ENCODE measurements around the gene CLDND2. TPM values are rescaled to one million over a fixed set of nuclear protein-coding genes. Genes with fewer than 3 reads are reported as not detected.
A peak's percentile ranks its signal among the peaks of the same experiment; 100 is the strongest.

The CLDND2 gene
- polyA plus RNA-seq, 12 donors: 0.53 to 1.9 (median 0.90) TPM; not detected in 3

- no peak for DNase-seq
Observed at GRCh38 chr19:51382004-51382403, 13.2 kb upstream of the CLDND2 start.

- no peak for DNase-seq
Observed at GRCh38 chr19:51380379-51380778, 11.6 kb upstream of the CLDND2 start.

GRCh38 chr19:51377422-51377821, 8.6 kb upstream of the CLDND2 start:
- no peak for DNase-seq

DNA sequence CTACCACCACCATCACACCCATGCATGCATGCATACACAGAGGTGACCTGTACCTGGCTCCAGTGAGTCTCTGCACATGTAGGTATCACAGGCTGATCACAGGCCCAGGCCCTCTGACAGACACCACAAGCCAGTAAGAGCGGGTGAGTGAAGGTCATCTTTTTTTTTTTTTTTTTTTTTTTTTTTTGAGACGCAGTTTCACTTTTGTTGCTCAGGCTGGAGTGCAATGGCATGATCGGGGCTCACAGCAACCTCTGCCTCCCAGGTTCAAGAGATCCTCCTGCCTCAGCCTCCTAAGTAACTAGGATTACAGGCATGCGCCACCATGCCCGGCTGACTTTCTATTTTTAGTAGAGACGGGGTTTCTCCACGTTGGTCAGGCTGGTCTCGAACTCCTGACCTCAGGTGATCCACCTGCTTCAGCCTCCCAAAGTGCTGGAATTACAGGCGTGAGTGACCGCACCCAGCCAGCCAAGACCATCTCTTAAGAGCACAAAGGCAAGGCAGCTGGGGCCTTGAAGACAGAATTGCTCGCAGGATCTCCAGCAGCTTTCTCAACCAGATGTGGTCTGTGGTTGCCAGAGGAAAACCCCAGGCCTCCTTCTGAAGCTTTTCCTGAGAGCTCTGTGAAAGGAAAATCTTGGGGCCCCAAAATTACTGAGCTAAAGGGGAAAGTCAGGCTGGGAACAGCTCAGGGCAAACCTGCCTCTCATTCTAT, 6.9 kb upstream of the CLDND2 start:
- DNase-seq: no peak

DNA sequence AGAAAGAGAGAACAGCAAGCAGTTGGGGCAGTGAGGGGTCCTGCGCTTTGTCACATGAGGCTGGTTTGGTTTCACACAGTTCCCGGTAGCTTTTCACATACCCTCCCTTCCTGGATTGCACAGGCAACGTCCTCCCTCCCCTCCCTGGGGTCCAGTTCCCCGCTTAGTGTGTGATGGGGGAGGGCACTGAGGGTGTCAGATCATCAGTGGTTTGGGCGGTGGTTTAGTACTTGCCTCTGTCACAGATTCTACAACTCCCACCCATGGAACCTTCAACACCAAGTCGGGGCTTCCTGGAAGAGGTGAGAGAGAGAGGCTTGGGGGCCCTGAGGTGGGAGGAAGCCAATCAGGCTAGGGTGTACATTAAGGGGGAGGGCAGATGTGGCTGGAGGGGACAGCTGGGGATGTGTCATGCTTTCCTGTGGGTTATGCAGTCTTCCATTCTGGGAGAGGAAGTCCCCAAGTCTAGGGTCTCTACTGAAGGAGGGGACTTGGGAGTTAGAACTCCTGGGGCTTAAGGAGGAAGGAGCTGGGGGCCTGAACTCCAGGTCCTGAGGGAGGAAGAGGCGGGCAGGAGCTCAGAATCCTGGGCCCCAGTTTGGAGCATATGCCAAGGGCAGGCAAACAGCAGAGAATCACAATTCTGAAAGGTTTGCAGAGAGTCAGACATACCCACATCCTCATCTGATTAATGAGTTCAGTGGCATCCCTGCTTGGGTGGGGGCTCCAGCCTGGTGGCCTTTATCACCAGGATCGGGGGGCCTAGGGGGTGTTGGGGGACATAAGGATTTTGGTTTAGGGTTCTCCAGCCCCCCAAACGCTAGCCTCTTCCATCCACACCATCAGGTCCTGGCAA, 4.1 kb upstream of the CLDND2 start, which contains the start of gene NKG7:
Gene NKG7, minus strand, starts transcription at position 6 of the 856 bp plus-strand sequence. CDS start 119 bp downstream, outside the sequence.
- no peak for DNase-seq

- DNase-seq: no peak
Observed at GRCh38 chr19:51372021-51372648, 3.3 kb upstream of the CLDND2 start.

DNA sequence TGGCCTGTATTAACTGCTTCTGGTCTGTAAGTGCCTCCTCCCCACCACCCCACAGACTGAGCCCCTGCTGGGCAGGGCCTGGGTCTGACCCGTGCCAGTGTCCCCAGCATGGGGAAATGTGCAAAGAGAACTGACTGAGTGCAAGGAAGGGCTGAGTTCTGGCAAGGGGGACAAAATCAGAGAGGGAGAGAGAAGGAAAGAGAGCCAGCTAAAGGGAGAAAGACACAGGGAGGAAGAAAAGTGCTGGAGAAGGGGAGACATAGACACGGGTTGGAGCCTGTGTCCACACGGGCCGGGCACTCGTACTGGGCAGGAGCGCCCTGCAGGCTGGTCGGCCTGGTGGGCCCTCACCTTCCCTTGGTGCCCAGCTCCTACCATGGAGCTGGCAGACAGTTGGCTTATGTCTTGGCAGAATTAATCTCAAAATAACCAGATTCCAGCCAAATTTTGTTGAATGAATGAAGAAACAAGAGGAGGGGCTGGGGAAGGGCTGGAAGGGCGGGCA, 2.4 kb upstream of the CLDND2 start:
- no peak for DNase-seq

DNA sequence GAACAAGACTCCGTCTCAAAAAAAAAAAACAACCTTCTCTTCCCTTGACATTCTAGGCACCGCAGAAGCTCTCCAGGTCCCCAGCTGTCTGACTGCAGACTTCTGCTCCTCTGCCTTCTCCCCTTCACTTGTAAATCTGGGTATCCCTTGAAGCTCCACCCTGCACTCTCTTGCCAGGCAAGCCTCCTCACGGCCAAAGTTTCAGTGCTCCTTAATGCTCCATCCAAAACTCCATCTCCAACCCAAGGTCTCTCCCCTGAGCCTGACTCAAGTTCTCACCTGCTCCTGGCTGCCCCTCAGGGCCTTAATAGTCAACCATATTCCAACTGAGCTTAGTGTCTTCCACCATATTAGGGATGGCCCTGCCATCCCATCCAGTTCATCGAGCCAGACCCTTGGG, 1.4 kb upstream of the CLDND2 start:
- DNase-seq: no peak

- peak; percentile 99 for DNase-seq
Observed at GRCh38 chr19:51367565-51368365, 1.0 kb downstream of the CLDND2 start.

DNA sequence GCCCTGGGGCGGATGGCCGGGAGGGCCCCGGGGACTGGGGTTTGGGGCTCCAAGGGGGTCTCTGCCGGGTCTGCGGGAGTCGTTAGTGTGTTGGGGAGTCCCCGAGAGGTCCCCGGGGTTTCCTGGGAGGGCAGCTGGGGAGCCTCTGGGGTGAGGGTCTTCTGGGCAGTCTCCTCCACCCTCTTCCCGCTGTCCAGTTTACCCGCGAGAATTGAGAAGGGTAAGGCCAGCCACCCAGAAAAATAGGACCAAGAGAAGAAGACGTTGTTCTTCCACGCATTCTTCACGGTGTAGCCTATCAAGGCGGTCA, 1.6 kb downstream of the CLDND2 start:
- DNase-seq: no peak

DNA sequence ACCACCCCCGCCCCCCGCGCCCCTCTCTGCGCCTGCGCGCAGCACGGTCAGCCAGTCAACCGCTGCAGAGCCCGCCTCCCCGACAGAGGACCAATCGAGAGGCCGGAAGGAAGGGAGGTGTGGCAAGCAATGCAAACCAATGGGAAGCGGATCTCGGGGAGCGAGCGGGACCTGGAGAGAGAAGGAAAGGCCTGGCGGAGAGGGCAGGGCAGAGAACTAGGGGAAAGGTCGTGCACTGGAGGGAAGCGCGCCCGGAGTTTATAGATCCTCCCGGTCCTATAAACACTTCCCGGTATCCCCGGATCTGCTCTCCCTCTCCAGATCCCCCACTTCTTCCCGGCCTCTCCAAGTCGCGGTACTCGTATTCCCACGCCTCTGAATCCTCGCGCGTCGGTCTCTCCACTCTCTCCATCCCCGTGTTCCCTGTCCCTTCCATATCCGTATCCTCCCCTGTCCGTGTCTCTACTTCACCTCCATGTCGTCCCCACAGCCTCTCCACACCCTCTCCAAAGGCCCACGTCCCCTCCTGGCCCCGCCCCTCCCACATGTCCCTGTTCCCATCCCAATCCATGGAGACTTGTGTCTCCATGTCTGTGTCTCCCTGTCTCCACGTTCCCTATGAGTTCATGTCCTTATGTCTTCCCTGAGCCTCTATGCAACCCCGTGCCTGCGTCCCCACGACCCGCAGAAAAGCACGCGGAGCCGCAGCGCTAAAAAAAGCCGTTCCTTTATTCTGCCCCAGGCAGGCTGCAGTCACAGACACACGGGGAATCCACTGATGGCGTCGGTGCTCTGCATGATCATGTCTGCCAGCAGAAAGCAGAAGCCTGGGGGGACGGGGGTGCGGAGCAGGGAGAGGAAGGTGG, 2.2 kb downstream of the CLDND2 start:
- DNase-seq: peak; percentile 97

- peak; percentile 25 for DNase-seq
Observed at GRCh38 chr19:51365965-51366388, 2.8 kb downstream of the CLDND2 start, which contains the start of gene ETFB. TSS of gene ETFB (minus strand) at chr19:51366388. CDS start at chr19:51366326, 62 bp downstream.

DNA sequence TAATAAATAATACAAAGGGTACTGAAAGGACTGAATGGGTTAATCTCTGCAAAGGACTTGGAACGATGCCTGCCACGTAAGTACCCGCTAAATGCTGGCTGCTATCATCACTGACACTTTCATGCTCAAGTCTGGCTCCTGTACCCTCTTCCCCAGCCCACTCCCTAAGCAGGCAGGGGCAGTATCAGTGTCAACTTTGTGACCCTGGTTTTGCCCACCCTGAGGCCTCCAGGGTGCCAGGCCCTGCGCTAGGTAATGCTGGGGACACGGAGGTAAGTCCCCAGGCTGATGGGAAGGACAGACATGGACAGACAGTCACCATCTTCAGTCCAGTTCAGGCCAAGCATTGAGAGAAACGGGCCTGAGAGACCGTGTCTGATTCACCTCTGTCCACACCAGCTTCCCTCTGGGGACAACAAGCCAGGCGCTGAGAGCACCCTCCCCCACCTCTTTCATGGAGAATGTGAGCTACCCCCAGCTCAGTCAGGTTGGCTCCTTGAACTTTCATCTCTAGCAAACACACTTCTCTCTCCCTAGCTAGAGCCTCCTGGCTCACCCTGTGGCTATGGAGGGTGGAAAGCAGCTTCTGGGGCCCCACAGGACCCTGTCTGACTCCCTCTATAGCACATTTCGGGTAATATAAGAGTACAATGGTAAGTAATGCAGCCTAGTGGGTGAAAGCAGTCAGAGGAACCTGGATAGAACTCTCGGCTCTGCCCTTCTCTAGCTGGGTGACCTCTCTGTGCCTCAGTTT, 3.4 kb downstream of the CLDND2 start:
- DNase-seq: peak; percentile 25

GRCh38 chr19:51364200-51365106, 4.3 kb downstream of the CLDND2 start:
- no peak for DNase-seq

GRCh38 chr19:51361239-51361638, 7.6 kb downstream of the CLDND2 start:
- no peak for DNase-seq

DNA sequence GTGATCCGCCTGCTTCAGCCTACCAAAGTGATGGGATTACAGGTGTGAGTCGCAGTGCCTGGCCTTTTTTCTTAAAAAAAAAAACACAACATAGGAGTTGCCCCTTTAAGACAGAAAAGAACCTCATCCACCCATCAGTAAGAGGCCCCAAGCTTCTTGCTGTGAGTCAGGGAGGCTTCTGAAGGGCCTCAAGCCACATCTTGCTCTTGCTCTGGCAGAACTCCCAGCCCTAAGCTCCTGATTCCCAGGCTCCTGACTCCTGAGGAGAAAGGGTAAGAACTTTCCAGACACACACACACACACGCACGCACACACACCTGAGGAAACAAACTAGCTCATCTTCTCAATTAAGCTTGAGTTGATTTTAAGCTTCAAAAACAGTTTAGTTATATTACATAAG, 9.5 kb downstream of the CLDND2 start:
- DNase-seq: peak; percentile 36

DNA sequence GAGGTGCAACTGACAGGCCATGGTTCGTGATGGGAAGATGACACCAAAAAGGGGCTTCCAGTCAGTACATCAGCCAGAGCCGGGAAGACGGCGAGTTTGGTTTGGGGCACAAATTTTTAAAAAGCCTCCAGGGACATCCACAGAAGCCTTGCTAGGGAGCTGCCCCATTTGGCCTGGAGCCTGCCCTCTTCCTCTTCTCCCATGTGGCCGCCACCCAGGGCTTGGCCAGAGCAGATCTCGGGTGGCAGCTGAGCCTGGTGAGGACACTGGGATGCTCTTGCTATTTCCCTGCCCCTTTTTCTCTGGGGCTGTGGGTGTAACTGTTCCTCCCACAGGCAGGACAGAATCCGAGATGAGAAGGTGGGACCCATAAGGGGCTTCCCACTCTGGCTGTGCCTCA, 10.9 kb downstream of the CLDND2 start:
- no peak for DNase-seq

DNA sequence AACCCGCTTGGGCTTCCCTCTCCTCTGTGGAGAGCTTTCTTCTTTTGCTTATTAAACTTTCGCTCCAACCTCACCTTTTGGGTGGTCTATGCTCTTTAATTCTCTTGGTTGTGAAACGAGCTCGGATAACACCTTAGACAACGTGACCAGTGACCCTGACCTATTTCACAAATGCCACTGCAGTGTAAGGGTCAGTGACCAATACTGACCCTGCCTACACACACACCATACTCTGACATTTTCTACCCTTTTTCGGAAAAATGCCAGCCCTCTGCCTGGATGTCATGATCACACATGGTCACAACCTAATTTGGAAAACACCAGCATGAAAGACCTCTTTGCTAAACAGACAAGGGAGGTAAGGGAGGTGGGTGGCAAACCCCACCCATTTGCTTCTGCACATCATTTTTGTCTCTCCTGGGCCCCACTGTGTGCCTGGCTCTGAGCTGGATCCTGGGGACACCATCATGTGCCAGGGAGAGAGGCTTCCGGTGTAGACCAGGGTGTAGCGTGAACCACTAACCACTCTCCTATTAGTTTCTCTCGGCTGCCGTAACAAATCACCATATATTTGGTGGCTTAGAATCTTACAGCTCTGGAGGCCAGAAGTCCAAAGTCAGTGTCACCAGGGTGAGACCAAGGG, 12.5 kb downstream of the CLDND2 start:
- DNase-seq: no peak

Data from muscle of arm (tissue), 12 donors.